HG03139 (cell line): ENCODE measurements around the gene HDHD3.
"Not testable (repeated sequence)": the region's sequence is repeated elsewhere in the genome, so short reads cannot be mapped to it uniquely, and the experiment has no call there.

Experiments
- ATAC-seq: cut with Tn5 transposase; IDR thresholded peaks from one replicate; pipeline ENCODE4 v1.9.1; 2021; ENCODE audit not compliant: unreplicated experiment

The HDHD3 gene

DNA sequence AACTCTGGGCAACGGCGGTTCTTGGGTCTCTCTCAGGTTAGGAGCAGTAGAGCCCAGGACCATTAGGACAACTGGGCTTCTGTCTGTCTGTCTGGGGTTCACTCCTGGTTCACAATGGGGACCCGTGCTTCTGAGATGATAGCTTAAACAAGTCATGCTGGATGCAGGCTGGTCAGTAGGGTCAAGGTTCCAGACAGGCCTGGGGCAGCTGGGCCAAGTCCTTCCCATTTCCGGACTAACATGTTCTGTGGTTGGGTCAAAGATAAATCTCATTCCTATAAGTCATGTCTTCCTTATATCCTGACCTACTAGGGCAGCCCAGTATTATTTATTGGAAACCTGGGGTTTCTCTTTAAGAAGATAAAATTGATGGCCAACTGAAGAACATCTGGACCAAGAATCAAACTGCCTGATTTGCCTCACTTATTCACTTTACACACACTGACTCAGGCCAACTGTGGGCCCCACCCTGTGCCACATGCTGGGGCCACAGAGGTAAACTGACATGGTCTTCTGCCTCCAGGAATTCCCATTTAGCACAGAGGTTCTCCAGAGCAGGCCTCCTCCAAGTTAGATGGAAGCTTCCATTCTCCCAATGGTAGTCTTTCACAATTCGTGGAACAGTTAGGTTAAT lies 8.3 kb downstream of the HDHD3 start:
- no peak for ATAC-seq

DNA sequence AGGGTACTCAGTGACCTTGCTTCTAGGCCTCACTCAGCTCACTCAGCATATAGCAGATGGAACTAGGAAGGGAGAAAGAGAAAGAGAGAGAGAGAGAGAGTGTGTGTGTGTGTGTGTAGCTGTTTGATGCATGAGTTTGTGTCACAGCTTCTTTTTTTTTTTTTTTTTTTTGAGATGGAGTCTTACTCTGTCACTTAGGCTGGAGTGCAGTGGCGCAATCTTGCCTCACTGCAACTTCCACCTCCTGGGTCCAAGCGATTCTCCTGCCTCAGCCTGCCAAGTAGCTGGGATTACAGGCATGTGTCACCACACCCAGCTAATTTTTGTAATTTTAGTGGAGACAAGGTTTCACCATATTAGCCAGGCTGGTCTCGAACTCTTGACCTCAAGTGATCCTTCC lies 11.1 kb downstream of the HDHD3 start:
- not testable (repeated sequence) for ATAC-seq

DNA sequence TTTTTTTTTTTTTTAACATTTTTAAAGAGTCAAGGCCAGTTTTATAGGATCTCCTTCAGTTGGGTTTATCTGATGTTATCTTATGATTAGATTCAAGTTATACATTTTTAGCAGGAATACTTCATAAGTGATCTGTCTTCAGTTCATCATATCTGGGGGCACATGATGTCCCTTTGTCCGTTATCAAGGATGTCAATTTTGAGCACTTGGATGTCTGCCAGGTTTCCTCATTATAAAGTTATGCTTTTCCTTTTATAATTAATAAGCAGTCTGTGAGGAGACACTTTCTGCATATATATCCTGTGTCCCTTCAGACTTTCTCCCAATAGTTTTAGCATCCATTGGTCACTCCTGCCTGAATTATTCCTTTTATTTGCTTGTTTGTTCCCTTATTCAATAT lies 11.8 kb downstream of the HDHD3 start:
- ATAC-seq = no peak

DNA sequence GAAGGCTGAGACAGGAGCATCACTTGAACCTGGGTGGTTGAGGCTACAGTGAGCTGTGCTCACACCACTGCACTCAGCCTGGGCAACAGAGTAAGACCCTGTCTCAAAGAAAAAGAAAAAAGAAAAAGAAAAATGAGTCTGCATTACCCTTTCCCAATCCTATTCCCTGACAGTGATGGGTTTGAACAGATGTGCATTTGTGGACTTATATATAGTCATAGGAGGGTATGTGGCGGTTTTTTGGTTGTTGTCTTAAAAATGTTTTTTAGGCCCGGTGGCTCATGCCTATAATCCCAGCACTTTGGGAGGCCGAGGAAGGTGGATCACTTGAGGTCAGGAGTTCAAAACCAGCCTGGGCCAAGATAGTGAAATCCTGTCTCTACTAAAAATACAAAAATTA lies 13.4 kb downstream of the HDHD3 start:
- ATAC-seq = no peak

DNA sequence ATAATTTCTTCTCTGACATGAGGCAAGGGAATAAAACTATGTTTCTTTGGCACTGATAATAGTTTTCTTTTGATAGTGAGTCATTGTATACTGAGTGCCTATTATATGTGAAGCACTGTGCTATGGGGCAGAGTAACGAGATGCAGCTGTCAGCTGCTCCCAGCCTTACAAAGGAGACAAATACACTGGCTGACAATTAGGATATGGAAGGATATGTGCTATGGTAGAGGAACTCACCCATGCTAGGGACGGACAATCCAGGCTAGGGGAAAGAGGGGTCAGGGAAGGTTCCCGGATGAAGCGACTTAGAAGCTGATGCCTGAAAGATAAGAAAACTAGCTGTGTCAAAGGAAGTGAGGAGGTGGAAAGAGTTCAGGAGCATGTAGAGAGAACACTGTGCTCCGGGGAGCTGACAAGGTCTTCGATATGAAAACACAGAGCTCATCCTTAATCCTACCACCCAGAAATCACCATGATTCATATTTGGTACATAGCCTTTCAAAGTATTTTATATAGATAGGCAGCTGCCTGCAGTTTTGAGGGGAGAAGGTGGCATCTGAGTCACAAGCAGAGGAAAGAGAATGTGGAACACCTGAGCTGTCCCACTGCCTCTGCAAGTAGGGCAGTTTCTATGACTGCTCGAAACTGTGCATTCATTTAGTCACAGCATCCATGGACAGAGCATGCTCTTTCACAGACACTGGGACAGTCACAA lies 15.3 kb downstream of the HDHD3 start:
- no peak for ATAC-seq

DNA sequence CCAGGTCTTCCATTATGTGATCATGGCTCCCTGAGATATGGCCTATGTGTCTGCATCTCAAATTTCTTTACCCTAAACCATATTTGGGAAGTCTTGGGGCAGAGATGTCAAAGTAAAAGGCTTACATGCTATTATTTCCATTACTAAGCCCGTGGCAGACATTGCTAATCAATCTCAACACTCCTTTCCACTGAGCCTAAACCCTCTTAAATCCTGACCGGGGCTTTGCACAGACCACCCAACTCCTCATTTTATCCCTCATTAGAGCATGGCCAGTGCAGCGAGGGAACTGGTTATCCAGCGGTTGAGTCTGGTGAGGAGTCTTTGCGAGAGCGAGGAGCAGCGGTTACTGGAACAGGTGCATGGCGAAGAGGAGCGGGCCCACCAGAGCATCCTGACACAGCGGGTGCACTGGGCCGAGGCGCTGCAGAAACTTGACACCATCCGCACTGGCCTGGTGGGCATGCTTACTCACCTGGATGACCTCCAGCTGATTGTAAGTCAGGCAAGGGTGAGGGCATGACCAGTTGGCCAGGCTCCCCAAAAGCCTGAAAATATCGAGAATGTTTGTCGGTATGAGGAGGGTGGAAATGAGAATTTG lies 16.4 kb downstream of the HDHD3 start:
- no peak for ATAC-seq

DNA sequence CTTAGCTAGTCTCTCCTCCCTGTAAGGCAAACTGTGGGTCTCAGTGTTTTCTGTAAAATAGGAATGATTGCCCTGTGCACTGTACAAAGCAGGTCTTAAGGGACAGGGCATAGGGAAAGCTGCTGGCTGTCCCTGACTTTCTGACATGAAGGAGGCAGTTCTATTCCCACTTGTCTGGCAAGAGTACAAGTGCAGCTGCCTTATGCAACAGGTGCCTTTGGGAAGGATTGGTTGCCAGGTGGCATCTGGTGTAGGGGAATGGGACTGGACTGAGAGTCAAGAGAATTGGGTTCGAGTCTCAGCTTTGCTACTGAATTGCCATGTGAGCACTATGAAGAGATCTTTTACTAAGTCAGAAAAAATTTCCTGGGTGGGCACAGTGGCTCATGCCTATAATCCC lies 17.4 kb downstream of the HDHD3 start:
- no peak for ATAC-seq

DNA sequence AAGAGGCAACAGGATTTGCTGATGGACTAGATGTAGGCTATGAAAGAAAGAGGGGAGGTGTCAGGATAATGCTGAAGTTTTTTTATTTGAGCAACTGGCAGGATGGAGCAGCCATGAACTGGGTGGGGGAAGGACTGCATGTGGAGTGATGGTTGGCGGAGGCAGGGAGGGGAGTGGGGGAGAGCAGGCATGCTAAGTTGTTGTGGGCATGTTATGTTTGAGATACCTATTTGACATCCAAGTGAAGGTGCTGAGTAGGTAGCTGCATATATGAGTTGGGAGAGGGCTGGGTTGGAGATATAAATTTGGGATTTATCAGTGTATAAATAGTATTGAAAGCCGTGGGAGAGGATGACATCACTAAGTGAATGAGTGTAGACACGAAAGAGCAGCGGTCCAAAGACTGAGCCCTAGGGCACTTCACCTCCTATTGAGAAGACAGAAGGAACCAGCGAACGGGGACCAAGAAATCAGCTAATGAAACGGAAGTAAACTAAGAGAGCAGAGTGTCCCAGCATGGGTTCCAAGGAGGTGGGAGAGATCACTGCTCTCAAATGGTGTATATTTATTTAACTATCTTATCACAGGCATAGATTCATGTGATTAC lies 20.0 kb downstream of the HDHD3 start:
- no peak for ATAC-seq

DNA sequence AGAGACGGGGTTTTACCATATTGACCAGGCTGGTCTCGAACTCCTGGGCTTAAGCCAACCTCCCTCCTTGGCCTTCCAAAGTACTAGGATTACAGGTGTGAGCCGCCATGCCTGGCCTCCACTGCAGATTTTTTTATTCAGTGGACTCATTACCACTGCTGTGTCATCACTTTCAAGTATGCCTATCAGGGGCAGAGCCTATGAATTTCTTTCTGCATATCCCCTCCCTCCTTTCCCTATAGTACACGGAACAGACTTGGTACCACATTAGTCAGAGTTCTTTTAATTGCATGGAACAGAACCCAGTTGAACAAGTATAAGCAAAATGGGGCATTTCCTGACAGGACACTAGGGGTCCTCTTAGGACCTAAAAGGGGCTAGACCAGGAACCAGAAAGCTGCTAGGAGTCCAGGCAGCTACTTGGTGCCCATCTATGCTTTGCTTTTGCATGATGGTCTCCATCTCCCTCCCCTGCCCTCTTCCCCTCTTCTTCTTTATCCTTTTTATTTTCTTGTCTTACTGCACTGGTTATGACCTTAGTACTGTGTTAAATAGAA lies 21.7 kb downstream of the HDHD3 start:
- no peak for ATAC-seq

DNA sequence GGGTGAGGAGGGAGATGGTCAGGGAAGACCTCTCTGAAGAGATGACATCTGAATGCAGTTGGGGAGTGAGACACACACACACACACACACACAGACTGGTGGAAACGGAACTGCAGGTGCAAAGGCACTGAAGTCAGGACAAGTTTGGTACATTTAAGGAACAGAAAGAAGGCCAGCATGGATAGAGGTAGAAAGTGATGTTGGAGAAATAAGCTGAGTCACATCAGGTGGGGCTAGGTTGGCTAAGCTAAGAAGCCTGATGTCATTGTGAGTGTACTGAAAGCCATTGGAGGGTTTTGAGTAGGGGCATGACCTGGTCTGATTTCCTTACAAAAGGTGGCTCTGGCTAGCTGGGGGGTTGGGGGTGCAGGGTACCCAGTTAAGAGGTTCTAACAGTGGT lies 24.4 kb downstream of the HDHD3 start:
- ATAC-seq = no peak

DNA sequence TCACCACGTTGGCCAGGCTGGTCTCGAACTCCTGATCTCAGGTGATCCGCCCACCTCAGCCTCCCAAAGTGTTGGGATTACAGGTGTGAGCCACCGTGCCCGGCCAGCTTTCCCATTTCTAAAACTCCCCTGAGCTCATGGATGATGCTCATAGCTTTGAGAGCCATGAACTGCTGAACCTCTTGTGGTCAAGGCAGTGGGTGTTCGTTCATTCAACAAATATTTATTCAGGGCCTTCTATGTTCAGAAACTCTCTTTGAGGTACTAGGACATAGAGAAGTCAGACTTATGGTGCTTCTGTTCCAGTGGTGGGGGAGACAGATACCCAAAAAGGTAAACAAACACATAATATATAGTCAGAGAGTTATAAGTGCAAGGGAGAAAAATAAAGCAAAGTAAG lies 24.8 kb downstream of the HDHD3 start:
- ATAC-seq = no peak

DNA sequence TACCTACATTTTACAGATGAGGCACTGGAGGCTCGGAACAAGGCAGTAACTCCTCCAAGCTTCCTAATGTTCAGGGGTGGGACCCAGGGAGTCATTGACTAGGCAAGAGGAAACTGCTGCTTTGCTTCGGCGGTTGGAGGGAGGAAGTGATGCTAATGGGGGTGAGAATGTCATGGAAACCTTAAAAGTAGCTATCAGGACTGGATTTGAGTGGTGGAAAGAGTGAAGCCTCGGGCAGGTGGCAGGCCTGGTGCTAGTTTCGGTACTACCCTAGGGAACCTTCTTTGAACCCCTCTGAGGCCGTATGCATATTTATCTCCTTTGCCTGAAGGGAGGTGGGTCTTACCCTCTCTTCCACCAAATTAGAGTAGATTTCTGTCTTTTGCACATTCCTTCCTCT lies 25.8 kb downstream of the HDHD3 start:
- no peak for ATAC-seq

DNA sequence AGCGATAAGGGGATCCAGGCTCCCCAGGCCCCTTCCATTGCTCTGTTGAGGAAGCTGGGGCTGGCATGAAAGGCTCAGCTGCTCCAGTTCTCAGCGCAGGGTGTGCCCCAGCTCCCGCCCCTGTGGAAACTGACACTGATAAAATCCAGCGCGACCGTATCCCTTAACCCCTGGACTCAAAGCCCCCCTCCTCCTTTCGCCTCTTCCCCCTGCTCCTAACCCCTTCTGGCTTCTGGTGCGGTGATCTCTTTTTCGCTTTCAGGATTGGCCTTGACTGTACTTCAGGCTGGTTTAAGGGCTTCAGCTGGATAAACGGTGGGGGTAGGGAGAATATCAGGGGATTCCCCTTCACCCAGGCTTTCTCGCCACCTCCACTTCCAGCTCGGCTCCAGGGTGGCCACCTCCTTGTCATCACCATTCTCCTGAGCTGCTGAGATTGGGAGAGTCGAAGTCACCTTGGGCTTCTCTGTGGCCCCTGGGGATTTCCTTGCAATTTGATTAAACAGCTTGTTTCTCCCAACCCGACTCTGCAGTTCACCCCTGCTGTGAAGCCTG lies 26.6 kb downstream of the HDHD3 start:
- no peak for ATAC-seq

DNA sequence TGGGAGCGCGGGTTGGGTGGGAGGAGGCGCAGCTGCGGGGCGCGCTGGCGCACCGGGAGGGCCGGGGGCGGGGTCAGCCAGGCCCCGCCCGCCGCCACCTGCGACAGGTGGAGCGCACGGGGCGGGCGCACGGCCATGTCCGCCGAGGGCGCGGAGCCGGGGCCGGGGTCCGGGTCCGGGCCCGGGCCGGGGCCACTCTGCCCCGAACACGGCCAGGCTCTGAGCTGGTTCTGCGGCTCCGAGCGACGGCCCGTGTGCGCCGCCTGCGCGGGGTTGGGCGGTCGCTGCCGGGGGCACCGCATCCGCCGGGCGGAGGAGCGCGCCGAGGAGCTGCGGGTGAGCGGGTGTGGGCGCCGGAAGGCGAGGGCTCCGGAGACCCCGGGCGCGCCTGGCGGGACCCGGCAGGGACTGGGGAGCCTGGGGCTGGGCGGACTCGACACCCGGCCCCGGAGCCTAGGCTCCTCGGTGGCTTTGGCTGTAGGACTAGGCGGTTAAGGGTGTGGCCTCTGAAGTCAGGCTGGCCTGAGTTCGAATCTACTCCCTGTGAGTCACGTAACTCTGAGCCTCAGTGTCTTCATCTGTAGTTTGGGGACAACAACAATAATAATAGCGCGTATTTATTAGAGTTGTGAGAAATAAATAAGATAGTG lies 27.2 kb downstream of the HDHD3 start, which contains the start of gene BSPRY:
Gene BSPRY, plus strand, starts transcription at position 97 of the 650 bp plus-strand sequence. Its CDS starts 39 bp downstream, at position 136.
- ATAC-seq = no peak

DNA sequence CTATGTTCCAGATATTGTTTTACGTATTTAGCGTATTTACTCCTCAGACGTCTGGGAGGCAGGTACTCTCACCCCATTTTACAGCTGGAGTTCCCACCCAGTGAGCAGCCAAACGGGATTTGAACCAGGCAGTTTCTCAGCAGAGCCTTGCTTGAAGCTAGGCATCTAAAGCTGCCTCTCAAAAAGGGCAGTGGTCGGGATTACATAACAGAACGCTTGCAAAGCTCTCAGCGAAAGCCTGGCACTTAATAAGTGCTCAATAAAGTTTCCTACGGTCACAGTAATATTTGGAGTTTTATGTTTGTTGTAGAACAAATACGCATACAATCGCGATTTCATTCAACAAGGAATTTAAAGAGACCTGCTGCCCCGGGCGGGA lies 27.7 kb downstream of the HDHD3 start:
- no peak for ATAC-seq

DNA sequence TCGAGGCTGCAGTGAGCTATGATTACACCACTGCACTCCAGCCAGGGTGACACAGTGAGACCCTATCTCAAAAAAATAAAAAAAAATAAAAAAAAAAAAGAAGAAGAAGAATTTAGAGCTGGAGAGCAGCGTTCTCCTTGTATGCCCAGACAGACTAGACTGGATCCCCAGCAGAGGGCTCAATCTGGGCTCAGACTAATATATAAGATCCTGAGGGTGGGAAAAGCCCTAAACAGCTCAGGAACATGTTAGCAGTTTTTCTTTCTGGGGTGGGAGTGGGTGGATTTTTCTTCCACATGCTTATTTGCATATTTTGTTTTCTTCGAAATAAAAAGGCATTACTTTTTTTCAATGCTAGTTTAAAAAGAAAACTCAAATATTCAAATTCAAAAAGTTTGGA lies 28.3 kb downstream of the HDHD3 start:
- ATAC-seq = no peak

DNA sequence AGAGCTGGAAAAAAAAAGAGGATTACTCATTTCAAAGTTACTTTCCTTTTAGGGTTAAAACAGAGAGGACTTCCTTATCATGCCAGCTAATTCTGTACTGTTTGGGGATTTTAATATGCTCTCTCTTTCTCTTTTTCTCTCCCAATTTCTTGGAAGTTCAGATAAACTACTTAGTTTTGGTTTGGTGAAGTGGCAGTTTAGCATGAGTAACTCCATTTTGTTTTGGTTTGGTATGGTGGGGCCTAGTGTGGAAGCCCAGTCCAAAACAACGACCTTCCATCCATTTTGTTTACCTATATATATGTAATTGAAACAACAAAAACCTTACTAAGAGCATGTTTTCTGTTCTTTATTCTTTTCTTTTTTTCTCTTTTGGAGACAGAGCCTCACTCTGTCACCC lies 31.1 kb downstream of the HDHD3 start:
- no peak for ATAC-seq

DNA sequence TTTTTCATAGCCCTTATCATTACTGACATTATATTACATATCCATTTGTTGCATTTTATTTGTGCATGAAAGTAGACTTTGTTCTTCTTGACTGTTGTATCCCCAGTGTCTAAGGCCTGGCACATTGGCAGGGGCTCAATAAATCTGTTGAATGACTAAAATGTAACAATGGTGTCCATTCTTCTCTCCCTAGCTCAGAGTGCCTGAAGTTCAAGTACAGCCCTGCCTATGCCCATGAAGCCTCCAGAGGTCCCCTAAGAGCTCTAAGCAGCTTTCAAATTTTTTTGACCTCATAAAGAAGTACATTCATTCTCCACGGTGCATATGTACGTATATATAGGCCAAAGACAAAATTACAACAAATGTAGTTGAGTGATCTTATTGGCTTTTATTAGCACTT lies 31.6 kb downstream of the HDHD3 start:
- no peak for ATAC-seq

DNA sequence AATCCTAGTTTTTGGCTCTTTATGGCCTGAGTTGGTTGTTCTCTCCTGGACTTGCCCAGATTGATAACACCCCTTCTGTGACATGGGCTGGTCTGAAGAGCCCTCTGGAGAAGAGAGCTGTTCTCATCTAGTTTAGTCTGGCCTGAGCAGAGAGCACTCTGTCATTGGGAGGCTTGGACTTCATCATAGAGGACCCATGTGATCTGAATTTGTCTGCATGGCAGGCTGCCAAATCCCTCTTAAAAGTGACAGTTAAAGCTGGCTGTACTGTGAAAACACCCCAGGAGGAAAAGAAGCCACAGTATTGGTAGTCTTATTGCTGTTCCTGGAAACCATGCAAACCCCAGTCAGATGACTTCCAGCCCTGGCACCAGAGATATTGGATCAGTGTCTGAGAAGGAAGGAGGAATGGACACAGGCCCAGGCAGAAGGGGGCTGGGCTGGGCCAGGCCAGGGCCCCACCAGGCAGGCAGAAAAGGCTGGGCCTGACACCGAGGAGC lies 33.0 kb downstream of the HDHD3 start:
- no peak for ATAC-seq

DNA sequence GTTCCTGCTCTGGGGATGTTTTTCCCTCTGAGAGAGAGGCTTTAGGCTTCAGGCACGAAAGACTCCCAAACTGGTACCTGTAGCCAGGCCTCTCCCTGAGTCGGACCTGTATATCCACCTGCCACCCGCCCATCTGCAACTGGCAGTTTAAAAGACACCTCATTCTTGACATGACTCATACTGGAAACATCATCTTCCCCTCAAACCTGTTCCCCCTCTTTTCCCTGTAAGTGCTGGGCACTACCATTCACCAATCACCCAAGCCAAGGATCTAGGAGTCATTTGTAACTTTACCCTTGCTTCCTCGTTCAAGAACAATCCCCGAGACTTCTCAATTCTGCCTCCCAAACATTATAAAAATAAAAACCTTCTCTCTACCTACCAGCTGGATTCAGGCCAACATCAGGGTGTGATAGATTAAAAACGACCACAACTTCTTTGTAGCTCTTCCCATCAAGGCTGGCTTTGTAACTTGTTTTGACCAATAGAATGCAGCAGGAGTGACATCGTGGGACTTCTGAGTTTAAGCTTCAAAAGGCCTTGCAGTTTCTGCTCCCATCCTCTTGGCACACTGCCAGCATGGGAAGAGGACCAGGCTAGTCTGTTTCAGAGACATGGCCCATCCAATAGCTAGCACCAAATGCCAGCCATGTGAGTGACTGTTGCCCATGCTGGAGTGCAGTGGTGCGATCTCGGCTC lies 34.9 kb downstream of the HDHD3 start:
- ATAC-seq = no peak
